GM19395 (cell line): ENCODE results near the gene SP100.
"Not testable (repeated sequence)": the region's sequence is repeated elsewhere in the genome, so short reads cannot be mapped to it uniquely, and the experiment has no call there.

Experiments used
- ATAC-seq: cut with Tn5 transposase; IDR thresholded peaks from one replicate; pipeline ENCODE4 v1.9.1; 2021; ENCODE audit warnings: mild to moderate bottlenecking, moderate library complexity; ENCODE audit not compliant: unreplicated experiment

SP100 gene

DNA sequence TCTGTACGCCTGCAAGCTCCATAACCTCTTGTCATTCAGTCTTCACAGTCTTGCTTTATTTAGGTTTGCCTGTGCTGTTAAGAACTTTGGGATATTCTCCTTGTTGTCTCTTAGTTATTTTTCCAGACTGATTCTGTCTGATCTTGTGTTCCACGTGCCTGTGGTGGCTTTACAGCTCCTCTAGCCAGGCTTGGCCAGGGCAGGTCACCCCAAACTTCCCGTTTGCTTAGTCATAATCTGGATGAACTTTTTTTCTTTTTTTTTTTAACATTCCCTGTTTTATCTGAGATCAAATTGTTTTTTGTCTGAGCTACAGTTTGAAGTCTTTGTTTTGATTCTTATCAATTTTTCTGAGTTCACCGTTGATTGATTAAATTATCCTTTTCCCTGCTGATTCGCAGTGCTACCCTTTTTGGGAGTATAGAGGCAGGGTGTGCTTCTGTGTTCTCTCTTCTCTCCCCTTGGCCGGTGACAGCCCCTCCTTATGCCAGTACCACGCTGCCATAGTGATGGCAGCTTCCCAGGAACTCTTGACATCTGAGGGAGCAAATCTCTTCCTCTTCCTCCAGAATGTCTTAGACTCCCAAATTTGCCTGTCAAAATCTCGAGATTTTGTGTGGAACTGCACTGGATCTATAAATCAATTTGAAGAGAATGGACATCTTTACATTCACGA is 2.5 kb downstream of the SP100 start:
- ATAC-seq = no peak

- ATAC-seq = no peak
Measured at GRCh38 chr2:230419181-230419580, 3.2 kb downstream of the SP100 start.

DNA sequence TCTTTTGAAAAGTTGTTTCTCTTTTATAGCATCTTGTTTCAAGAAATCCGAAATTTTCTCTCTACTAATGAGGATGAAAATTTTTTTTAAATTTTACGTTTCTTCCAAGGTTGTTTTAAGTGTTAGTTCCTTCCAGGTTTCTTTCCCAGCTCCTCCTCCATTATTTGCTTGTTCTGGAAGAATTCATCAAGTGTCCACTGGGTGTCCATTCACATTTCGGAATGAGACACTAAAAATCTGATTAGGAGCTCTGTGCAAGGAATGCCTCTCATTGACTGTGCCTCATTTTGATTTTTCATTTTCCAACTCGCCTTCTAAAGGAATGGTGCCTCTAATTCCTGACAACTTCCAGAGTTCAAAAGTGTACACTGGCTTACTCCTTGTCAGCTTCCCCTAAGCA is 6.1 kb downstream of the SP100 start:
- ATAC-seq = no peak

- ATAC-seq = no peak
Measured at GRCh38 chr2:230423851-230424458, 8.0 kb downstream of the SP100 start.

DNA sequence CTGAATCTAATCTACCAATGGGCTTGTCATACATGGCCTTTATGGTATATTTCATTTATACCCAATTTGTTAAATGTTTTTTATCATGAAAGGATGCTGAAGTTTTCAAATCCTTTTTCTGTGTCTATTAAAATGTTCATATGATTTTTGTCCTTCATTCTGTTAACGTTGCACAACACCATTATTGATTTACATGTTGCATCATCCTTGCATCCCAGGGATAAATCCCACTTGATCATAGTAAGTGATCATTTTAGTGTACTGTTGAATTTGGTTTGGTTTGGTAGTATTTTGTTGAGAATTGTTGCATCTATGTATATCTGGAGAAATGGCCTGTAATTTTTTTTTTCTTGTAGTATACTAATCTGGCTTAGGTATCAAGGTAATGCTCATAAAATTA is 9.4 kb downstream of the SP100 start:
- no peak for ATAC-seq

GRCh38 chr2:230429513-230429912 is 13.5 kb downstream of the SP100 start:
- ATAC-seq = no peak

DNA sequence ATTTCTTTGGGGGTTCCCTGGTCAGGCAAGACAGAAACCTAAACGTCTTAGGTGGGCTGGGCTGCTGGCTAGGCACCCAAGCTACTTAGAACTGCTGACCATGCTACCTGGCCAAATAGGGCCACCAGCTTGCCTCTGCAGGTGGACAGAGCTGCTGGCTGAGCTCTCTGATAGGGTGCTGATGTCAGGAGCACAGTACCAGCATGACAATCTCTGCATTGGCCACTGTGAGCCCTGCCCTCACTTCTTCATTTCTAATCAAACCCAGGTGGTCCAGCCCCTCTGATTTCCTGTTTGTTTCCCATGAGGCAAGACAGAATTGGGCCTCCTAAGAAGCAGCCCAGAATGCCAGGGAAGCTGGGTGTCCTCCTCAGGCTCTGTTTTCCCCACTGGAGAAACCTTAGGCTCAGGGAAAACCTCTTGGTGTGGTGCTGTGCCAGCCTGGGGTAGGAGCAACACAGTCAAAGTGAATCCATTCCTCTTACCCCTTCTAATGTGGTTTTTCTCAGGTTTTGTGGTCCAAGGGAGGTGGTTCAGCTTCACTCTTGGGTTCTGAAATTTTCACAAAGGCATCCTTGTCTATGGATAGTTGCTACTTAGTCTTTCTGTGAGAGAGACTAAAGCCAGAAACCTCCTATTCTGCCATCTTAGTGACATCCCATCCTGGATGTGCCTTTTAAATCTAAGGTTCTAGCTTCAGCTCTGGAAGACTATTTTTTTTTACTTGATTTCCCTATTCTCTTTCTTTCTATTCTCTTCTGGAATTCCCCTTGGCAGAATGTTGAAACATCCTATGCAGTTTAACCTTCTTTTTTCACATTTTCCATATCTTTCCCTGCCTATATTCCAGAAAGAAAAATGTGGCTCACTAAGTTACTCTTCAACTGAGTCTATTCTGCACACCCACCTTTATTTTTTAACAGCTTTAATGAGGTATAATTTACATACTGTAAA is 15.2 kb downstream of the SP100 start:
- ATAC-seq = no peak

- ATAC-seq = no peak
Measured at GRCh38 chr2:230434677-230435324, 18.8 kb downstream of the SP100 start.

- ATAC-seq = no peak
Measured at GRCh38 chr2:230435431-230435830, 19.4 kb downstream of the SP100 start.

DNA sequence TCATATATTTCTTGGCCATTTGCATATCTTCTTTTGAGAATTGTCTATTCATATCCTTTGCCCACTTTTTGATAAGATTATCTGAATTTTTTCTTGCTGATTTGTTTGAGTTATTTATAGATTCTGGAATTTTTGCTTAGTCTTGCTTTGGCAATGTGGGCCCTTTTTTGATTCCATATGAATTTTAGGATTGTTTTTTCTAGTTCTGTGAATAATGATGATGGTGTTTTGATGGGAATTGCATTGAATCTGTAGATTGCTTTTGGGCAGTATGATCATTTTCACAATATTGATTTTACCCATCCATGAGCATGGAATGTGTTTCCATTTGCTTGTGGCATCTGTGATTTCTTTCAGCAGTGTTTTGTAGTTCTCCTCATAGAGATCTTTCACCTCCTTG is 23.1 kb downstream of the SP100 start:
- ATAC-seq = not testable (repeated sequence)

DNA sequence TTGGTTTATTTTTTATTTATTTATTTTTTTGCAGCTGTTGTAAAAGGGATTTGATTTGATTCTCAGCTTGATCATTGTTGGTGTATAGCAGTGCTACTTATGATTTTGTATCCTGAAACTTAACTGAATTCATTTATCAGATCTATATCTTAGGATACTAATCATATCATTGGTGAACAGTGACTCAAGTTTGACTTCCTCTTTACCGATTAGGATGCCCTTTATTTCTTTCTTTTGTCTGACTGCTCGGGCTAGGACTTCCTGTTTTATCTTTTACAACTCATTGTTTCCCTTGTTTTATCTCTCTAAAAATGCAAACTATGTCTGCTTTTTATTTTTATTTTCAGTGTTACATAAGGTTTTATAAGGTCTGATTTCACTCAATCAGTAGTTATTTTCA is 23.6 kb downstream of the SP100 start:
- no peak for ATAC-seq

GRCh38 chr2:230441227-230441897 is 25.4 kb downstream of the SP100 start:
- peak; percentile 52 for ATAC-seq

DNA sequence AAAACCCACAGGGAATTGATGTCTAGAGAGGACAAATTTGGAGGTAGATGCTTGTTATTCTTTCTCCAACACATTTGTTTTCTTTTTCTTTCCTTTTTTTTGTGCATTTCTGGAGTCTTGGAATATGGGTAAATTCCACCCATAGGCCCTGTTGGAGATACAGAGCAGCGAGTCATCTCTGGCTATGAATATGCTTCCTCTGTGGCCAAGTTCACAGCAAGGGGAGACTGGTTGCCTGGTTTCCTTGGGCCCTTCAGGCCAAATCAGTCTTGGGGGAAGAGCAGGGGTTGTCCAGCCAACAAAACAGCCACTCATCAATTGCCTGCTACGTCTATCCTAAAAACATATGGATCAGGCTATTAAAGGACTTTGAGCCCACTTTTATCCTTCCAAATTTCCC is 27.5 kb downstream of the SP100 start:
- ATAC-seq = no peak

DNA sequence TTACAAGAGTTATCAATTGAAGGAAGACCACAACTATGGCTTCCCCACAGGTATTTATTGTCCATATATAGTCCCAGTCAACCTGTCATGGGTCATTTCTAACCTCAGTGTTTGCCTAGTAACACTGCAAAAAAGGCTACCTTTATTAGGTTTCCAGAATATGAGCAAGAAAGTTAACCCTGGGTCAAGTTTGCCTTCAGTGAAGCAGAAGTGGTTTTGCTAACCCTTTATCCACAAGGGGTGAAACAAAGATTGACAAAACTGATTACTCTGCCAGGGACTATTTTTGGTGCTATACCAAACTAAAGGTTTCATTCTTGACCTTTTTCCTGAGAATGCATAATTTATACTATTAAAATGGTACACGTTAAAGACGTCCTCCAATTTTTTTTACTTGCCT is 28.8 kb downstream of the SP100 start:
- no peak for ATAC-seq

- ATAC-seq = no peak
Measured at GRCh38 chr2:230447036-230447435, 31.0 kb downstream of the SP100 start.

- ATAC-seq = peak; percentile 87
Measured at GRCh38 chr2:230447455-230448451, 31.8 kb downstream of the SP100 start.

DNA sequence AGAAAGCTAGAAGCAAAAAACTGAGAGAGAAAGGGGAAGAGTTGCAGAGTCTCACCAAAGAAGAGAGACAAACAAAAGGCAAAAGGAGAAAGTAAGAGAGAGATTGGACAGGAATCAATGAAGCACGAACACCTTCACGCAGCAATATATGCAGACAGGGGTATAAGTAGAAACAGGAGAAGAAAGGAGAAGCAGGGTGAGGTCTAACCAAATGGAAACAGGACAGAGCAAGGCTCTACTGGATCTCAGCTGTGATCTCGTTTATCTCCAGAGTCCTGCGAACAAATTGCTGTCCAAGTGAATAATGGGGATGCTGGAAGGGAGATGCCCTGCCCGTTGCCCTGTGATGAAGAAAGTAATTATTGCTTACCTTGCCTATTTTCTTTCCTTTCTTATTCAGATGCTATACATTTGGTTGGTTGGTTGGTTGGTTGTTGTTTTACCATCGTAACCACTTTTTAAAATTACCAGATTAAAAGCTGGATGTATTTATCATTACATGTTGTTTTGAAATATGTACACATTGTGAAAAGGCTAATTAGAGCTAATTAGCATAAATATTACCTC is 34.0 kb downstream of the SP100 start:
- no peak for ATAC-seq

DNA sequence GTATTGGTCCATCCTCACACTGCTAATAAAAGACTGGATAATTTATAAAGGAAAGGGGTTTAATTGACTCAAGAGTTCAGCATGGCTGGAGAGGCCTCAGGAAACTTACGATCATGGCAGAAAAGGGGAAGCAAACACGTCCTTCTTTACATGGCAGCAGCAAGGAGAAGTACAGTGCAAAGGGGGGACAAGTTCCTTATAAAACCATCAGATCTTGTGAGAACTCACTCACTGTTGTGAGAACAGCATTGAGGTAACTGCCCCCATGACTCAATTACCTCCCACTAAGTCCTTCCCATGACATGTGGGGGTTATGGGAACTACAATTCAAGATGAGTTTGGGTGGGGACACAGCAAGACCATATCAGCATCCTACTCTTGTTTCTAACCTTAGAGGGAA is 37.0 kb downstream of the SP100 start:
- ATAC-seq = no peak

DNA sequence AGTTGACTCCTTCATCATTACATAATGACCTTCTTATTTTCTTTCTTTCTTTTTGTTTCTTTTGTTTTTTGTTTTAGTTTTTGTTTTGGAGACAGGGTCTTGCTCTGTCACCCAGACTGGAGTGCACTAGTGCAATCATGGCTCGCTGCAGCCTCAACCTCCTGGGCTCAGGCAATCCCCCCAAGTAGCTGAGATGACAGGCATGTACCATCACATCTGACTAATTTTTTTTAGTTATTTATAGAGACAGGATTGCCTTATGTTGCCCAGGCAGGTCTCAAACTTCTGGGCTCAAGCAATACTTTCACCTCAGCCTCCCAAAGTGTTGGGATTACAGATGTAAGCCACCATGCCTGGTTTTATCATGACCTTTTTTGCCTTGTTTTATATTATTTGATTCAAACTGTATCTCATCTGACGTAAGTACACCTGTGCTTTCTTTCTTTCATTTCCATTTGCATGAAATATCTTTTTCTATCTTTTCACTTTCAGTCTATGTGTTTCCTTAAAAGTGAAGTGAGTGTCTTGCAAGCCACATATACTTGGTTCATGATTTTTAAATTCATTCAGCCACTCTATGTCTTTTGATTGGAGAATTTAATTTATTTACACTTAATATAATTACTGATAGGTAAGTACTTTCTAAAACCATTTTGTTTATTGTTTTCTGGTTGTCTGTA is 39.1 kb downstream of the SP100 start:
- no peak for ATAC-seq
